ENCODE measurements around the gene MUL1.
A peak's percentile ranks its signal among the peaks of the same experiment; 100 is the strongest.

DNA sequence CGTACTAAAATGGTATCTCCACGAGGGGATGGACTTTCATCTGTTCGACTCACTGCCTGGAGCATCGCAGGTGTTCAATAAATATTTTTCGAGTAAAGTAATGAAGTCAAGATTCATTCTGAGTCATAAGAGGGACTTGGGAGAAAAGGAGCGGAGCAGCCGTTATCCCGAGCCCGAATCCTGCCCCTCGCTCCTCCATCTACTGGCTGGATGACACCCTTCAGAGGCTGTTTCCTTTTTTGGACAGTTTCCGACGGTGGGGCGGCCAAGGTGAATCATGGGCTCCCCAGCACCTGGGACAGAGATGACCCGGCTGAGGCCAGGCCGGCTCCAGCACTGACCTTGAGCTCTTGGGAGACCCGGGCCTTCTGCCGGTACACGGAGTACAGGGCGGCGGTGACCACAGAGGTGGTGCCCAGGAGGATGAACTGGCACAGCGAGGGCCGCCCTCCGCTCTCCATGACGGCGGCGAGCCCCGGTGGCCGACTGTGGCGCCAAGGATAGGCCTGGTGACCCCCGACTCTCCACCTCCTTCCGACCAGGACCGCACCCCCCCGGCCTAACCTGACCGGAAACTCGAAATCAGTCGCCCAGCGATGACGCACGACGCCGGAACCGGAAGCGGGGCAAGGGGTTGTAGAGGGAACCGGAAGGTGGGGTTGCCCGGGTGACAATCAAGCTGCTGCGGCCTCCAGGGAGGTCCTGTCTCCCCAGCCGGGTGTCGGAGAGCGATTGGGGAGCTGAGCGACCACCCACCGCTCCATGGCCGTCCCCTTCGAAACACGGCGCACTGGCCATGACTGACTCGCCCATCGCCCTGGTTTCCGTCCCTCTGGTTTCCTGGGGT is at the start of gene MUL1:
- peak; percentile 85 to 96 (median 91) for TF ChIP-seq POLR2AphosphoS5 (IDR thresholded peaks at IDR 0.05)
- TF ChIP-seq, protein P1, sequence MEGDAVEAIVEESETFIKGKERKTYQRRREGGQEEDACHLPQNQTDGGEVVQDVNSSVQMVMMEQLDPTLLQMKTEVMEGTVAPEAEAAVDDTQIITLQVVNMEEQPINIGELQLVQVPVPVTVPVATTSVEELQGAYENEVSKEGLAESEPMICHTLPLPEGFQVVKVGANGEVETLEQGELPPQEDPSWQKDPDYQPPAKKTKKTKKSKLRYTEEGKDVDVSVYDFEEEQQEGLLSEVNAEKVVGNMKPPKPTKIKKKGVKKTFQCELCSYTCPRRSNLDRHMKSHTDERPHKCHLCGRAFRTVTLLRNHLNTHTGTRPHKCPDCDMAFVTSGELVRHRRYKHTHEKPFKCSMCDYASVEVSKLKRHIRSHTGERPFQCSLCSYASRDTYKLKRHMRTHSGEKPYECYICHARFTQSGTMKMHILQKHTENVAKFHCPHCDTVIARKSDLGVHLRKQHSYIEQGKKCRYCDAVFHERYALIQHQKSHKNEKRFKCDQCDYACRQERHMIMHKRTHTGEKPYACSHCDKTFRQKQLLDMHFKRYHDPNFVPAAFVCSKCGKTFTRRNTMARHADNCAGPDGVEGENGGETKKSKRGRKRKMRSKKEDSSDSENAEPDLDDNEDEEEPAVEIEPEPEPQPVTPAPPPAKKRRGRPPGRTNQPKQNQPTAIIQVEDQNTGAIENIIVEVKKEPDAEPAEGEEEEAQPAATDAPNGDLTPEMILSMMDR (IDR thresholded peaks at IDR 0.05), result peak in 1 of 7 experiments; percentile 18
